GM18909 (cell line): ENCODE measurements around the gene MEX3C.

Experiments used
- ATAC-seq: cut with Tn5 transposase; IDR thresholded peaks from one replicate; pipeline ENCODE4 v1.9.1; 2021; ENCODE audit warnings: mild to moderate bottlenecking; ENCODE audit not compliant: unreplicated experiment, poor library complexity

The MEX3C gene

GRCh38 chr18:51157215-51157614 lies 40.3 kb downstream of the MEX3C start:
- no peak for ATAC-seq

GRCh38 chr18:51154431-51155063 lies 42.9 kb downstream of the MEX3C start:
- no peak for ATAC-seq

- peak; percentile 82 for ATAC-seq
Measured at GRCh38 chr18:51153659-51154371, 43.7 kb downstream of the MEX3C start.

- peak; percentile 32 for ATAC-seq
Measured at GRCh38 chr18:51151568-51152511, 45.6 kb downstream of the MEX3C start.

- ATAC-seq: no peak
Measured at GRCh38 chr18:51151185-51151567, 46.3 kb downstream of the MEX3C start.

GRCh38 chr18:51150113-51150700 lies 47.3 kb downstream of the MEX3C start:
- no peak for ATAC-seq

- ATAC-seq: no peak
Measured at GRCh38 chr18:51149670-51150069, 47.8 kb downstream of the MEX3C start.

- no peak for ATAC-seq
Measured at GRCh38 chr18:51146909-51147308, 50.6 kb downstream of the MEX3C start.

GRCh38 chr18:51138936-51139335 lies 58.5 kb downstream of the MEX3C start:
- ATAC-seq: no peak

- ATAC-seq: no peak
Measured at GRCh38 chr18:51137891-51138290, 59.6 kb downstream of the MEX3C start.

GRCh38 chr18:51137026-51137729 lies 60.3 kb downstream of the MEX3C start:
- no peak for ATAC-seq

GRCh38 chr18:51135795-51136194 lies 61.7 kb downstream of the MEX3C start:
- no peak for ATAC-seq

GRCh38 chr18:51135364-51135763 lies 62.1 kb downstream of the MEX3C start:
- no peak for ATAC-seq

GRCh38 chr18:51134721-51135120 lies 62.8 kb downstream of the MEX3C start:
- no peak for ATAC-seq

GRCh38 chr18:51133580-51134160 lies 63.8 kb downstream of the MEX3C start:
- no peak for ATAC-seq

- ATAC-seq: peak; percentile 66
Measured at GRCh38 chr18:51132256-51132935, 65.1 kb downstream of the MEX3C start.

- ATAC-seq: no peak
Measured at GRCh38 chr18:51128533-51128932, 68.9 kb downstream of the MEX3C start.

- ATAC-seq: no peak
Measured at GRCh38 chr18:51127664-51128063, 69.8 kb downstream of the MEX3C start.

- ATAC-seq: no peak
Measured at GRCh38 chr18:51125976-51126375, 71.5 kb downstream of the MEX3C start.
